Measurements from ENCODE around the gene RAD51B.

GRCh38 chr14:68124050-68124449, 304.5 kb downstream of the RAD51B start:
- TF ChIP-seq CTCF (IDR thresholded peaks at IDR 0.05) (no peak), POLR2AphosphoS5 (IDR thresholded peaks at IDR 0.05) (no peak), EP300 (IDR thresholded peaks at IDR 0.05) (no peak)
